Gastrocnemius medialis (tissue), 4 donors: ENCODE measurements around the gene AADACL2. TPM values are rescaled to one million over a fixed set of nuclear protein-coding genes. Genes with fewer than 3 reads are reported as not detected.

Experiments
- ATAC-seq, 2 donors: fragments of 150-250 bp; one replicate each; pipeline ENCODE4 v1.9.1; 2016
- DNase-seq, 2 donors: peaks; one replicate each; pipeline ENCODE4 v3.0.0-alpha.2; 2019
- H3K27ac ChIP-seq, 4 donors: fragments of 200-600 bp; sonication (generic); 1 replicate in 1 of 4; 2 replicates in 3 of 4; pipeline ENCODE4 v1.5.1; 2016 to 2018; ENCODE audit warnings: mild to moderate bottlenecking in 2 of 4, moderate library complexity in 1 of 4
- H3K27me3 ChIP-seq, 3 donors: fragments of 200-600 bp; sonication (generic) in 2 of 3; 1 replicate in 1 of 3; 2 replicates in 2 of 3; pipeline versions ENCODE4 v1.5.1 to v1.6.0; 2016 to 2019; ENCODE audit warnings: mild to moderate bottlenecking in 1 of 3, moderate library complexity in 1 of 3
- H3K36me3 ChIP-seq, 2 donors: fragments of 200-600 bp; sonication (generic) in 1 of 2; one replicate each; pipeline ENCODE4 v1.5.1; 2017 to 2018
- H3K4me1 ChIP-seq, 2 donors: fragments of 200-600 bp; sonication (generic) in 1 of 2; one replicate each; pipeline ENCODE4 v1.5.1; 2016 to 2017; ENCODE audit warnings: mild to moderate bottlenecking in 2 of 2
- H3K4me3 ChIP-seq, 4 donors: fragments of 200-600 bp; sonication (generic) in 3 of 4; 1 replicate in 1 of 4; 2 replicates in 3 of 4; pipeline ENCODE4 v1.5.1; 2016 to 2019; ENCODE audit warnings: mild to moderate bottlenecking in 2 of 4
- H3K9me3 ChIP-seq, 3 donors: fragments of 200-600 bp; sonication (generic) in 2 of 3; 1 replicate in 1 of 3; 2 replicates in 2 of 3; pipeline ENCODE4 v1.5.1; 2016 to 2019
- CTCF ChIP-seq, 5 experiments: fragments of 450-650 bp in 3 of 5; fragments of 200-600 bp in 2 of 5; sonication (generic) in 2 of 5; IDR thresholded peaks in 4 of 5; conservative IDR thresholded peaks in 1 of 5; 1 replicate in 4 of 5; 2 replicates in 1 of 5; pipeline ENCODE4 v1.5.1; 2016 to 2019; ENCODE audit warnings: antibody characterized with exemption in 5 of 5, mild to moderate bottlenecking in 3 of 5, moderate library complexity in 3 of 5
- POLR2A ChIP-seq, 2 donors: fragments of 450-650 bp; IDR thresholded peaks; one replicate each; pipeline ENCODE4 v1.6.1; 2017; ENCODE audit warnings: antibody characterized with exemption in 2 of 2, mild to moderate bottlenecking in 2 of 2, moderate library complexity in 2 of 2
- in situ Hi-C, 4 donors: fragments of 200-750 bp; cut with MboI; loops; one replicate each; pipeline versions ENCODE4 v1.15.0 to v1.8.0; 2017; ENCODE audit warnings: low sequenced_read_pairs in 4 of 4
- intact Hi-C: fragments of 100-400 bp; cut with DNase I; formaldehyde crosslinking; loops from one replicate; pipeline ENCODE4 v1.15.1; 2023; ENCODE audit warnings: low total_unique reads
- total RNA-seq, 4 donors: library from RNA; depleted of rRNA; stranded (reverse); fragments of >200 nt; gene quantifications; one replicate each; pipeline versions ENCODE4 v1.1.0 to v1.2.3, GENCODE V29; 2016

Gene AADACL2
- total RNA-seq, 4 donors from 2014 or later = not detected

GRCh38 chr3:151772825-151773480 is 39.2 kb downstream of the AADACL2 start:
- TF ChIP-seq CTCF (IDR thresholded peaks at IDR 0.05 in 4 of 5, conservative IDR thresholded peaks at IDR 0.05 in 1 of 5) = no peak
- TF ChIP-seq POLR2A (IDR thresholded peaks at IDR 0.05) = no peak
- no peak for ATAC-seq
- Histone ChIP-seq H3K36me3 (no peaks in the 10 kb centered on the region), H3K4me3 (no peak overlapping the region), H3K27me3 (no peaks in the 10 kb centered on the region), H3K4me1 (peaks cover 6 to 11% of the 10 kb centered on the region in 2 donors), H3K9me3 (no peaks in the 10 kb centered on the region), H3K27ac (no peak overlapping the region)
- DNase-seq = no peak
- intact Hi-C loops (no loop called here), in situ Hi-C loops (no loop called here)

- H3K9me3 ChIP-seq = no peaks in the 10 kb centered on the region
- H3K4me3 ChIP-seq = no peak overlapping the region
- in situ Hi-C loops (no loop called here), intact Hi-C loops (no loop called here)
- H3K27ac ChIP-seq = no peak overlapping the region
- ATAC-seq (no peak), DNase-seq (no peak)
- peaks cover 6 to 8% of the 10 kb centered on the region in 2 donors for H3K4me1 ChIP-seq
- no peak for TF ChIP-seq POLR2A (IDR thresholded peaks at IDR 0.05)
- TF ChIP-seq CTCF (IDR thresholded peaks at IDR 0.05 in 4 of 5, conservative IDR thresholded peaks at IDR 0.05 in 1 of 5) = no peak
- no peaks in the 10 kb centered on the region for H3K27me3 ChIP-seq
- H3K36me3 ChIP-seq = no peaks in the 10 kb centered on the region
Observed at GRCh38 chr3:151774235-151774634, 40.5 kb downstream of the AADACL2 start.

GRCh38 chr3:151774910-151775309 is 41.2 kb downstream of the AADACL2 start:
- intact Hi-C loops = no loop called here

GRCh38 chr3:151775314-151776258 is 41.9 kb downstream of the AADACL2 start:
- no peak for DNase-seq
- ATAC-seq = no peak
- Histone ChIP-seq H3K27me3 (no peaks in the 10 kb centered on the region), H3K9me3 (no peaks in the 10 kb centered on the region), H3K27ac (no peak overlapping the region), H3K4me1 (peaks cover 6 to 8% of the 10 kb centered on the region in 2 donors), H3K36me3 (no peaks in the 10 kb centered on the region), H3K4me3 (no peak overlapping the region)
- in situ Hi-C loops = no loop called here
- TF ChIP-seq CTCF (IDR thresholded peaks at IDR 0.05 in 4 of 5, conservative IDR thresholded peaks at IDR 0.05 in 1 of 5) (no peak), POLR2A (IDR thresholded peaks at IDR 0.05) (no peak)
- intact Hi-C loops = no loop called here

More at GRCh38 chr3:151774910-151775309, 41.2 kb downstream of the AADACL2 start:
- in situ Hi-C loops = no loop called here
- DNase-seq (no peak), ATAC-seq (no peak)
- Histone ChIP-seq H3K27ac (no peak overlapping the region), H3K36me3 (no peaks in the 10 kb centered on the region), H3K4me3 (no peak overlapping the region), H3K4me1 (peaks cover 6 to 8% of the 10 kb centered on the region in 2 donors), H3K27me3 (no peaks in the 10 kb centered on the region), H3K9me3 (no peaks in the 10 kb centered on the region)
- TF ChIP-seq POLR2A (IDR thresholded peaks at IDR 0.05) (no peak), CTCF (IDR thresholded peaks at IDR 0.05 in 4 of 5, conservative IDR thresholded peaks at IDR 0.05 in 1 of 5) (no peak)
